Activated T-helper 17 cell treated with anti-CD3 and anti-CD28 coated beads, Interleukin-2, amount 50 U/mL, for 72 hours (primary cell): Measurements from ENCODE around the gene UBE3B. TPM values are rescaled to one million over a fixed set of nuclear protein-coding genes. Genes with fewer than 3 reads are reported as not detected.

Experiments
- ATAC-seq: fragments of 150-1000 bp; cut with Tn5 transposase; replicated peaks from 2 replicates; pipeline ENCODE4 v1.10.0; 2021; ENCODE audit warnings: mild to moderate bottlenecking, moderate library complexity
- H3K27ac Mint-ChIP-seq: one replicate; pipeline ENCODE4 v1.8.0; 2022; ENCODE audit warnings: mixed read lengths
- H3K27me3 Mint-ChIP-seq: one replicate; pipeline ENCODE4 v1.8.0; 2022; ENCODE audit warnings: mixed read lengths
- H3K36me3 Mint-ChIP-seq: one replicate; pipeline ENCODE4 v1.8.0; 2022; ENCODE audit warnings: low read depth, mild to moderate bottlenecking, mixed read lengths
- H3K4me1 Mint-ChIP-seq: one replicate; pipeline ENCODE4 v1.8.0; 2022; ENCODE audit warnings: mixed read lengths
- H3K4me3 Mint-ChIP-seq: one replicate; pipeline ENCODE4 v1.8.0; 2022; ENCODE audit warnings: mild to moderate bottlenecking, mixed read lengths
- H3K9me3 Mint-ChIP-seq: one replicate; pipeline ENCODE4 v1.8.0; 2022; ENCODE audit warnings: mixed read lengths
- total RNA-seq, 2 donors: library from RNA; stranded (reverse); gene quantifications; one replicate each; pipeline ENCODE4 v1.2.3, GENCODE V29; 2022

UBE3B gene
- total RNA-seq, 2 donors from 2014 or later: 36.4 to 42.3 TPM

DNA sequence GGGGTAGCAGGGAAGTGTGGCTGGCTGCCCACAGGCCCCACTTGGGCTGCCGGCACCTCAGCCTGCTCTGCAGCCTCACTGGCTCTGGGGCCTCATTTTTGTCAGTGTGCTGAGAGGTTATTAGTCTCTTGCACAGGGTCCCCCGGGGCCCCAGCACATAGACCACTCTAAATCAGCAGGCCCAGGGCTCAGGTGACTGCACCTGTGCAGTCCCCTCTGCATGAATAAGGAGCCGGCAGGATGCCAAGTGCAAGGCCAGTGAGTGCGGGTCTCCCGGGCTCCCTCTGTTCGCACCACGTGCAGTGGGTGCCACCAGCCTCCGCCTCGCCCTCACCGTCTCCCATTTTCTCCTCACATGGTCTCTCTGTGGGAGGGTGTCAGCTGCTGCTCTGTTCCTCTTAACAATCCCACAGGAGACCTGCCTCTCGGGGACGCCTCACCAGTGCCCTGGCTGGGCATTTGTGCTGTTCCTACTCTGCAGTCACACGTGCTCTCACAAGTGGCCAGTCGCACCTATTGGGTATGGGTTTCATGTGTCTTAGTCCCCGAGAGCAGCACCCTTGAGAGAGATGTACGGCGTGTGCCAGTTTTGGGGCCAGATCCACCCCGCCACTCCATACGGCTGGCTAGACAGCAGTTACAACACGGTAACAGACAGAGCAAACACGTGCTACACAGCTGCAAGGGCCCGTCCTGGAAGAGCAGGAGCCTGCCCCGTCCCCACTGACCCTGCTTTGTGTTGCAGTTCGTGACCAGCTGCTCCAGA lies 55.5 kb downstream of the UBE3B start:
- H3K4me3 Mint-ChIP-seq: no peak overlapping the region
- H3K9me3 Mint-ChIP-seq: no peaks in the 10 kb centered on the region
- H3K36me3 Mint-ChIP-seq: peaks cover 44% of the 10 kb centered on the region
- ATAC-seq: no peak
- no peaks in the 10 kb centered on the region for H3K4me1 Mint-ChIP-seq
- H3K27me3 Mint-ChIP-seq: no peaks in the 10 kb centered on the region
- H3K27ac Mint-ChIP-seq: no peak overlapping the region

DNA sequence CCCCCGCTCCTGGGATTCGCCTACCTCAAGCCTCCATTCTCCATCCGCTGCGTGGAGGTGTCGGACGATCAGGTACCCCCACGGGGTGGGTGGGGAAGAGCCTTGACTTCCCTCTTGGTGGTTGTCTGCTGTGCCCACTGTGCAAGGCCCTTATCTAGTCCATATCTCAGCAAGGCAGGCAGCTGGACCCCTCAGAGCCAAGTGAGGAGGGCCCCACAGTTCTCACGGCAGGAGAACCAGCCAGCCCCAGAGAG lies 56.0 kb downstream of the UBE3B start:
- ATAC-seq: no peak
- Mint-ChIP-seq H3K27ac (no peak overlapping the region), H3K36me3 (peaks cover 39% of the 10 kb centered on the region), H3K4me1 (no peaks in the 10 kb centered on the region), H3K9me3 (no peaks in the 10 kb centered on the region), H3K27me3 (no peaks in the 10 kb centered on the region), H3K4me3 (no peak overlapping the region)

DNA sequence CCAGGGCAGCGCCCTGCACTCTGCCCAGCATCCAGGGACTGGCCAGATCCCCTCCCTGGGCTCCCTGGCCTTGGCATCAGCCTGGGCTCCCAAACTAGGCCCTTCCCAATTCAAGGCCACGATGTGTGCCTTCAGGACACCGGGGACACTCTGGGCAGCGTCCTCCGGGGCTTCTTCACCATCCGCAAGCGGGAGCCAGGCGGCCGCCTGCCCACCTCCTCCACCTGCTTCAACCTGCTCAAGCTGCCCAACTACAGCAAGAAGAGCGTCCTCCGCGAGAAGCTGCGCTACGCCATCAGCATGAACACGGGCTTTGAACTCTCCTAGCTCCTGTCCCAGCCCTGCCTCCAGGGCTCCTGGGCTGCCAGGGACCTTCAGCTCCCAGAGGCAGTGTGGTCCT lies 57.0 kb downstream of the UBE3B start:
- Mint-ChIP-seq H3K9me3 (no peaks in the 10 kb centered on the region), H3K27ac (no peak overlapping the region)

DNA sequence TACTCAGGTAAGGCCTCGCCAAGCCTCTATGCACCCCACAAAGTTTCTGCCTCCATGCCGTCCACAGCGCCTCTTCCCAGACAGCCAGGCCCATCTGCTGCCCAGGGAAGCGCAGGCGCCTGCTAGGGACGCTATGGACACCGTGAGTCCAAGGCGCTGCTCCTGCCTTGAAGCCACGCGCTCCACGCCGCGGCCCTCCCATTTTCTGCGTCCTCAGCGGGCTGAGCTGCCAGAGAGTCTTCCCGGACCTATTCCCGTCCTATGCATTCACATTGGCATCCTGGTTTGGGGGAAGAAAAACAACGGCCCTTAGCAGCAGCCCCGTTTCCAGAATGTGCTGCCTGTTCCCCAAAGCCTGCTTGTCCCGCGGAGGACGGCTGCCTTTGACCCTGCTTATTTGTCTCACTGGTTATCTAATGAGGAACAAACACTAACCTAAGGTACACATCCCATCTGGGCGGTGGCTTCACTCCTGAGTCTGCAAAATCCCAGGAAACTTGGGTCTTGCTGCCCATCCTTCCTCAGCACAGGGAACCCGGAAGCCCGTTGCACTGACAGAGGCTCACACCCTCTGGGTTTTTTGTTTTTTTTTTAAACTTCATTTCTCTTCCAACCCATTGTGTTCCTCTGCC lies 57.9 kb downstream of the UBE3B start:
- Mint-ChIP-seq H3K4me1 (no peaks in the 10 kb centered on the region), H3K27me3 (no peaks in the 10 kb centered on the region), H3K36me3 (peaks cover 24% of the 10 kb centered on the region), H3K27ac (no peak overlapping the region), H3K4me3 (no peak overlapping the region), H3K9me3 (no peaks in the 10 kb centered on the region)
- ATAC-seq: no peak

More for the DNA sequence above, 57.0 kb downstream of the UBE3B start:
- Mint-ChIP-seq H3K4me3 (no peak overlapping the region), H3K36me3 (peaks cover 33% of the 10 kb centered on the region), H3K4me1 (no peaks in the 10 kb centered on the region), H3K27me3 (no peaks in the 10 kb centered on the region)
- ATAC-seq: no peak

DNA sequence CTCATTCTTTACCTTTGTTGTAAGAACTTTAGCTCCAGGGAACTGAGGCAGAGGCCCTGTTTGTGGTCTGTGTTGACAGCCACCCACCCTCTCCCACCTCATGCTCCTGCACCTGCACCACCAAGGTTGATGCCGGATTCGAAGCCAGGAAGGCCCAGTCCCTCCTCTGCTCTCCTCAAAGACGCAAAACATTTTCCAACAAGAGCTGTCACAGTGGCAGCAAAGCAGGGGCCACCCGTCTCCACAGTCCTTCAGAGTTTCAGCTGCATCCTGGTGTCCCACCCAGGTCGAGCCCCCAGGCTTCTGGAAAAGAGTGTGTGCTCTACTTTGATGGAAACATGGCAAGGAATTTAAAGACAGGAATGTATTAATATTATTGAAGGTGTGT lies 58.4 kb downstream of the UBE3B start:
- H3K36me3 Mint-ChIP-seq: peaks cover 21% of the 10 kb centered on the region
- no peak overlapping the region for H3K4me3 Mint-ChIP-seq
- no peaks in the 10 kb centered on the region for H3K9me3 Mint-ChIP-seq
- no peak for ATAC-seq
- no peaks in the 10 kb centered on the region for H3K27me3 Mint-ChIP-seq
- H3K27ac Mint-ChIP-seq: no peak overlapping the region
- H3K4me1 Mint-ChIP-seq: no peaks in the 10 kb centered on the region

DNA sequence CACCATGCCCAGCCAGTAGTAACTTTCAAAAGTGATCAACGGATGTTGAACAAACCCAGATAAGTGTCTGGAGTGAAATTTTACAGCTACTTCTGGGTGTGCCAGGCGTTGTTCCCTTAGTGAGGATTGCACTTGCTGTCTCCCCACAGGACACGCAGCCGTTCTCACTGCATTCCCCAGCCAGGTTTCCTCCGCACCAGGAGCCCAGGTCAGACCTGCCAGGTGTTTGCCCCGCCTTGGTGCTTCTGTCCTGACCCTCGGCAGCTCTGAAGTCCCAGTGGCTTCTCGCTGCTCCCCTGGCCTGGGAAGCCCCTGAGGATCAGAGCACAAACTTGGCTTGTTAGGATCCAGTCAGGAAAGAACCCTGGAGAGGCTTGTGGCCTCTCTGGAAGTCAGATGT lies 59.7 kb downstream of the UBE3B start:
- no peaks in the 10 kb centered on the region for H3K4me1 Mint-ChIP-seq
- H3K9me3 Mint-ChIP-seq: no peaks in the 10 kb centered on the region
- no peak overlapping the region for H3K27ac Mint-ChIP-seq
- no peak for ATAC-seq
- no peaks in the 10 kb centered on the region for H3K27me3 Mint-ChIP-seq
- H3K36me3 Mint-ChIP-seq: peaks cover 10% of the 10 kb centered on the region
- H3K4me3 Mint-ChIP-seq: no peak overlapping the region

DNA sequence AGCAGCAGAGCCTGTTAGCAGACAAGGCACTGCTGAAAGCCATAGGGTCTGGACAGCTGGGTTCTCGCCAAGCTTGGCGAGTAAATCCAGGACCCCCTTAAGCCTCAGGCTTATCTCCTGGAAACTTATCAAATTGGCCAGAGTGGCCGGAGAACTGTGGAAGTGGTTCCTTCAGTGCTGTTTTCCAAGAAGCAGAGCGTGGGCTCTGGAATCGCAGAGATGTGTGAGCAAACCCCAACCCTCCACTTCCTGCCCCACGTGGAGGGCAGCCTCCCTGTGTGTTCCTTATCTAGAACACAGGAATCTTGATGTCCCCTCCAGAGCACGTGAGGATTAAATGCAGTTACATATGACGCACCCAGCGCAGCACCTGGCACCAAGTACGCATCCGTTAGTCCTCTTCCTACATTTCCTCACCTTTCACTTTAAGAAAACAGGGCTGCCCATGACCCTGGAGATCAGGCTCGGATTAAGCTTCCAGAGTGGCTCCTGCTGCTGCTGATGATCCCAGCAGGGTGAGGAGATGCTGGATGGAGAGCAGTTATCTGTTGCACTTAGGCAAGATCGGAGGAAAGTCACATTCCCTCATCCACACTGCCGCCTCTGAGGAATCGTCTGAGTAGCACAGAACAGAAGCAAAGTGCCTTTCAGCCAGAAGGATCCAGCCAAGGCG lies 60.9 kb downstream of the UBE3B start:
- H3K36me3 Mint-ChIP-seq: peaks cover 10% of the 10 kb centered on the region
- H3K27ac Mint-ChIP-seq: no peak overlapping the region
- ATAC-seq: no peak
- H3K9me3 Mint-ChIP-seq: no peaks in the 10 kb centered on the region
- no peaks in the 10 kb centered on the region for H3K4me1 Mint-ChIP-seq
- H3K4me3 Mint-ChIP-seq: no peak overlapping the region
- no peaks in the 10 kb centered on the region for H3K27me3 Mint-ChIP-seq

DNA sequence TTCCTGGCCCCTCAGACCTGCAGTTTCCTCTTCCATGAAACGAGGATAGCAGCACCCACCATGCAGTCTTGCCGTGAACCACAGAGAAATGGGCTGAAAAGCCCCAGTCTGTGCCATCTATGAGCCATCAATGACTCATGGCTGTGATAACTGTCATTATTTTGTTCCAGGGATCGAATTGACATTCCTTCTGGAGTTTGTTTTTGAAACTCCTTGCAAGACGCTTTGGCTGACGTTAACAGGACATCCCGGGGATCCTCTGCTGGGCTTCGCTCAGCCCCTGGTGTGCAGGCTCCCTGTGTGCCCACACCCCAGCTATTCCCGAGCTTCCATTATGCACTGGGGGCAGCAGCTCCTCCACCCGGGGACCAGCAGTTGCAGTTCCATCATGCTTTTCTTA lies 62.1 kb downstream of the UBE3B start:
- Mint-ChIP-seq H3K4me3 (no peak overlapping the region), H3K9me3 (no peaks in the 10 kb centered on the region), H3K4me1 (no peaks in the 10 kb centered on the region), H3K27me3 (no peaks in the 10 kb centered on the region), H3K27ac (no peak overlapping the region), H3K36me3 (peaks cover 7% of the 10 kb centered on the region)
- no peak for ATAC-seq

DNA sequence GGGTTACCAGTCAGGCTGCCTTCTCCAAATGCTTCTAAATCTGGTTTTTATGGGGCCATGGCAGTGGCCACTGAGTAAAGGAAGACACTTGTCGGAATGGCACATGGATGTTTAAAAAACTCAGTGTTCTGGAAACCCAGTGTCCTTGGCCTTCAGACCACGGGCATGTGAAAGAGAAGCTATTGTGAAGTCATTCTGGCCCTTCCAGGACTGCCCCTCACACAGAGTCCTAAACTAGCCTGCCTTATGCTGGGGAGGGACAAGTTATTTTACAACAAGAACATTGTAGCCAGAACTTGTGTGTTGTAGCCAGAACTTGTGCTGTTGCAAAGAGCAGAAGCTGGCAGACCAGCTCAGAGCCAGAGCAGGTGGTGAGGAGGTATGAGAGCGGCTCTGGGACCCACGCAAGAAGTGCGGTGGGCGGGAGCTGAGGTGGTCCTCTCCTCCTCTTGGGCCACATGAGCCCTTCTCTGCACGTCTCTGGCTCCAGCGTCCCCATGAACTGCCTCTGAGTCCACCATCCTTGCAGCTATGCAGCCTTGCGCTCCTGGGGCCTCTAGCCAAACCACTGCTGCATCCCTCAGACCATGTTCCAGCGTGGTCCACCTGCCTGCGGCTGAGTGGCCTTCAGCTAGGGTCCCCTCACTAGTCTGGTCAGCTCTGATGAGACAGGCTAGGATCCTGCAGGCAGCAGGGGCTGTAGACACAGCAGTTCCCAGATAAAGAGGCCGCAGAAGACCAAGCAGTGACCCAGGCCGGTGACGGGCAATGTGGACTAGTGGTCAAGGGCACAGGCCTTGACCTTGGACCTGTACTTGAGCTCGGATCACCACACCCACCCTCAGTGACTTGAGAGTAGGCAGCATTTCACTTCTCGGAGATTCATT lies 63.3 kb downstream of the UBE3B start:
- Mint-ChIP-seq H3K27me3 (no peaks in the 10 kb centered on the region), H3K9me3 (no peaks in the 10 kb centered on the region), H3K4me3 (no peak overlapping the region), H3K27ac (no peak overlapping the region), H3K36me3 (no peaks in the 10 kb centered on the region), H3K4me1 (peaks cover 5% of the 10 kb centered on the region)
- no peak for ATAC-seq

DNA sequence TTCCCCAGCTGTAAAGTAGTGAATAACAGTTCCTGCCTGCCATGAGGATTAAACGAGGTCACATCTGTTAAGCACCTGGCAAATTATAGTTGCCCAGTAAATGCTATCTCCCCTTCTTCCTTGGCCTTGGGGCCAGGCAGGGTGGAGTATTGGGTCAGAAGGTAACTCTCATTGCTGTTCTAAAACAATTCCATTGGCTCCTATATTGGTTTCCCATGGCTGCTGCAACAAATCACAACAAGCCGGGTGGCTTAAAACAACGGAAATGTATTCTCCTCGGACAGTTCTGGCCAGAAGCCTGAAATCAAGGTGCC lies 63.9 kb downstream of the UBE3B start:
- Mint-ChIP-seq H3K27ac (no peak overlapping the region), H3K27me3 (no peaks in the 10 kb centered on the region), H3K4me1 (peaks cover 5% of the 10 kb centered on the region), H3K4me3 (no peak overlapping the region), H3K36me3 (no peaks in the 10 kb centered on the region), H3K9me3 (no peaks in the 10 kb centered on the region)
- ATAC-seq: no peak

DNA sequence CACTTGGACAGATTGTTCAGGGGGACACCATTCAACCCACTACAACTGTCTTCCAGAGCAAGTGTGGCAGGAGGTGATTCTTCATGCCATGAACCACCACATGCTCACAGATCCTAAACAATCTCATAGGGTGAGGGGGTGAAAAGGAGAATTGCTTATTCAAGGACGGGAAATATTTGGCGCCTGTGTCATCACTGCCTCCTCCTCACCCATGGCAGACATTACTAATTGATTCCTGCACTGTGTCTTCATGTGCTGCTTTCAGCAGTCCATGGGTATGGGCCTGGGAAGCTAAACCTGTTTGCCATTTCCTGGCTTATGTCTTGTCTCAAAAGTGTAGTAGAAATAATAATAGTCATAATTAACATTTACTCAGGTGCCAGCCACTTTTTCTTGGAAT lies 64.6 kb downstream of the UBE3B start:
- Mint-ChIP-seq H3K27ac (no peak overlapping the region), H3K4me3 (no peak overlapping the region), H3K36me3 (no peaks in the 10 kb centered on the region), H3K4me1 (peaks cover 5% of the 10 kb centered on the region), H3K9me3 (no peaks in the 10 kb centered on the region), H3K27me3 (peaks cover under 1% of the 10 kb centered on the region)
- ATAC-seq: no peak

DNA sequence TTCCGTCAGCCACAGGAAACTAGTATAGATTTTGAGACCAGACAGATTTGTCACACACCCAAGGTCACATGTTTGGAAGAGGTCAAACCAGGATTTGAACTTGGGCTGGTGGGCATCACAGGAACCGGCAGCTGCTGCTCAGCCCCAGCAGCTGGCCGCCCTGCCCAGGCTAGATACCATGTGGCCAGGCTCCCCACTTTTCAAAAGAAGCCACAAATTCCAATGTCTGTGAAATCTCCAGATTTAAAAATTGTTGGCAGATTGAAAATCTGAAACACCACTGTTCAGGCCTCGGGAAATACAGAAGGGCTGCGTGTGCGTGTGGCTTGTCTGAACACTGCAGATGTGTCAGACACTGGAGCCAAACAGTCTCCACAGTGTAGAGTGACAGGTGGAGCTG lies 65.4 kb downstream of the UBE3B start:
- H3K27ac Mint-ChIP-seq: no peak overlapping the region
- ATAC-seq: no peak
- H3K4me1 Mint-ChIP-seq: peaks cover 5% of the 10 kb centered on the region
- H3K27me3 Mint-ChIP-seq: peaks cover 9% of the 10 kb centered on the region
- H3K4me3 Mint-ChIP-seq: no peak overlapping the region
- H3K9me3 Mint-ChIP-seq: no peaks in the 10 kb centered on the region
- H3K36me3 Mint-ChIP-seq: no peaks in the 10 kb centered on the region

DNA sequence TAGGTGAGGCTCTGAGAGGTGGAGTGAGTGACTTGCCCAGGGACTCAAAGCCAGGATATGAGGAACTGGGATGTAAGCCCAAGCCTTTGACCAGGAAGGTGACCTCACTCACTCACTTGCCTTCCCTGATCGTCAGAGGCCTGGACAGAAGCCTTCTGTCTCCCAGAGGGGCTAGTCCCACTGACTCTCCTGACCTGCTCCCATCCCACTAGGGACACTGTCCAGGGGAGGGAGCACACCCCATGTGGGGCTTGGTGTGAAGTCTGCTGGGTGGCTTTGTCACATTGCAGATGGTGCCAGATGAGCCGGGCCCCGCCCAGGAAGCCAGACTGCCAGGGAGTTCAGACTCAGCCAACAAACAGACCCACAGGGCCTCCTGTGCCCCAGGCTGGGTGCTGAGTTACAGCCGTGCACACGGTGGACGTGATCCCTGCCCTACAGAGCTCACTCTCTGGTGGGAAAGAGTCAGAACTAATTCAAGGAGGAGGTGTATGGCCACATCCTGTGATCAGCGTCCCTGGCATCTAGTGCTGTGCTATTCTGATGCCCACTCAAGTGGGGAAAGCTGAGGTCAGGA lies 67.6 kb downstream of the UBE3B start:
- Mint-ChIP-seq H3K9me3 (no peaks in the 10 kb centered on the region), H3K36me3 (no peaks in the 10 kb centered on the region), H3K4me3 (no peak overlapping the region), H3K4me1 (peaks cover 5% of the 10 kb centered on the region), H3K27ac (peak overlapping the region; percentile 20), H3K27me3 (peaks cover 17% of the 10 kb centered on the region)
- ATAC-seq: no peak

DNA sequence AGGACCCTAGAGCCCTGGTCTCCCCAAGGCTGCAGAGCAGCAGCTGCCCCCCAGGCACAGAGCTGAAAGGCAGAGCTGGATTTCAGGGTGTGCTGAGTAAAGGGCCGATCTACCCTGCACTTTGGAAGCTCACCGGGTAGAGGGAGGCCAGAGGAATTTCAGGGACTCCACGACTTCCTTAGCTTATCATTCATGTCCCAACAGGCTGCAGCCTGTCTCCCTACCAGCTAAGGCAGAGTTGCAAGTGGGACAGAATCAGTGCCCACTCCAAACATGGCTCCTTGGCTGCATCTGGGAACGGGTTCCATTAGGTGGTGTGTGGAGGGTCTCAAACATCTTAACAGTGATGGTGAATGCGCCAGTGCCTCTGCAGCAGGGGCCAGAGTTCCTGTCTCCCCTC lies 68.4 kb downstream of the UBE3B start:
- no peaks in the 10 kb centered on the region for H3K36me3 Mint-ChIP-seq
- H3K27me3 Mint-ChIP-seq: peaks cover 17% of the 10 kb centered on the region
- no peak overlapping the region for H3K27ac Mint-ChIP-seq
- ATAC-seq: no peak
- peaks cover 5% of the 10 kb centered on the region for H3K4me1 Mint-ChIP-seq
- H3K4me3 Mint-ChIP-seq: no peak overlapping the region
- H3K9me3 Mint-ChIP-seq: no peaks in the 10 kb centered on the region
